Spinal cord (tissue), 10 donors: ENCODE measurements around the gene DHODH. TPM values are rescaled to one million over a fixed set of nuclear protein-coding genes. Genes with fewer than 3 reads are reported as not detected.
"Not testable (repeated sequence)": the region's sequence is repeated elsewhere in the genome, so short reads cannot be mapped to it uniquely, and the experiment has no call there.

Experiments
- DNase-seq, 6 donors: peaks; one replicate each; pipeline versions ENCODE4 v3.0.0 to v3.0.0-alpha.2; 2013 to 2015; ENCODE audit warnings: low spot score in 6 of 6, low read depth in 4 of 6
- H3K27ac ChIP-seq: one replicate; pipeline ENCODE4 v1.5.1; 2013; ENCODE audit warnings: low read depth, low read length, control low read depth
- H3K27me3 ChIP-seq: one replicate; pipeline ENCODE4 v1.6.1; 2013; ENCODE audit warnings: low read length; ENCODE audit not compliant: control insufficient read depth, insufficient read depth
- H3K36me3 ChIP-seq: one replicate; pipeline ENCODE4 v1.6.1; 2013; ENCODE audit warnings: low read length; ENCODE audit not compliant: control insufficient read depth, insufficient read depth
- H3K4me1 ChIP-seq: one replicate; pipeline ENCODE4 v1.6.1; 2013; ENCODE audit warnings: low read length; ENCODE audit not compliant: control insufficient read depth, insufficient read depth
- H3K4me3 ChIP-seq: one replicate; pipeline ENCODE4 v1.5.1; 2013; ENCODE audit warnings: low read depth, low read length, control low read depth
- H3K9me3 ChIP-seq: one replicate; pipeline ENCODE4 v1.6.1; 2013; ENCODE audit warnings: low read length; ENCODE audit not compliant: control insufficient read depth, insufficient read depth
- WGBS: methylation state at CpG from one replicate; pipeline ENCODE4 v1.1.5; 2013; ENCODE audit warnings: missing lambda C conversion rate; ENCODE audit not compliant: insufficient coverage; 5-methylcytosine and 5-hydroxymethylcytosine counted together
- polyA plus RNA-seq, 2 donors: library from polyadenylated mRNA; unstranded; fragments of 120-200 nt; gene quantifications; one replicate each; pipeline ENCODE4 v1.2.1, GENCODE V29; 2013; ENCODE audit not compliant: insufficient read length in 2 of 2
- total RNA-seq, 2 donors: library from RNA; depleted of rRNA in 1 of 2; stranded (reverse); fragments of 120-200 nt in 1 of 2; fragments of >200 nt in 1 of 2; gene quantifications; one replicate each; pipeline versions ENCODE4 v1.2.3 to v1.2.4, GENCODE V29; 2013 to 2014
- donor health status: healthy.

The DHODH gene
- total and polyA plus RNA-seq, 4 donors, result 3.6 to 13.7 (median 8.3) TPM

DNA sequence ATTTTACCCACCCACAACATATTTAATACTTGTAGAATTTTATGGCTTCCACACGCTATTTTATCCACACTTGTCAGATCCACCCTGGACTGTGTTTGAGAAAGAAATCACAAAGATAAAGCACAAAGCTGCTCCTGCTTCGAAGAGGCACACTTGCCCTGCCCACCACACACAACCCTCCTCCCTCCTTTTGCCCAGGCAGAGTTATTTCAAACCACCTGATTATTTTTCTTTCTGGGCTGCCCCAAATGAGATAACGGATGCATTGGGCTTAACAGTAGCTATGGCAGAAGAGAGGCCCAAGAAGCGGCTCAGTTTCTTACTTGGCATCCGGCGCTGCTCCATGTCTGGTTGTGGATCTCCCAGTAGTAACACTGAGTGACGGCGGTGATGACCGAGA, 35.5 kb upstream of the DHODH start:
- no peaks in the 10 kb centered on the region for H3K9me3 ChIP-seq
- no peaks in the 10 kb centered on the region for H3K36me3 ChIP-seq
- no peak for DNase-seq
- no peaks in the 10 kb centered on the region for H3K4me1 ChIP-seq
- H3K27ac ChIP-seq, result no peak overlapping the region
- H3K27me3 ChIP-seq, result no peaks in the 10 kb centered on the region
- 76% methylated on average over 6 of the region's 9 CpGs for WGBS
- no peak overlapping the region for H3K4me3 ChIP-seq

GRCh38 chr16:71974068-71974818, 34.3 kb upstream of the DHODH start:
- no peak overlapping the region for H3K27ac ChIP-seq
- no peak overlapping the region for H3K4me3 ChIP-seq
- no peaks in the 10 kb centered on the region for H3K9me3 ChIP-seq
- WGBS, result 96% methylated on average over 13 of the region's 15 CpGs
- no peaks in the 10 kb centered on the region for H3K27me3 ChIP-seq
- no peaks in the 10 kb centered on the region for H3K36me3 ChIP-seq
- H3K4me1 ChIP-seq, result no peaks in the 10 kb centered on the region
- DNase-seq, result no peak

DNA sequence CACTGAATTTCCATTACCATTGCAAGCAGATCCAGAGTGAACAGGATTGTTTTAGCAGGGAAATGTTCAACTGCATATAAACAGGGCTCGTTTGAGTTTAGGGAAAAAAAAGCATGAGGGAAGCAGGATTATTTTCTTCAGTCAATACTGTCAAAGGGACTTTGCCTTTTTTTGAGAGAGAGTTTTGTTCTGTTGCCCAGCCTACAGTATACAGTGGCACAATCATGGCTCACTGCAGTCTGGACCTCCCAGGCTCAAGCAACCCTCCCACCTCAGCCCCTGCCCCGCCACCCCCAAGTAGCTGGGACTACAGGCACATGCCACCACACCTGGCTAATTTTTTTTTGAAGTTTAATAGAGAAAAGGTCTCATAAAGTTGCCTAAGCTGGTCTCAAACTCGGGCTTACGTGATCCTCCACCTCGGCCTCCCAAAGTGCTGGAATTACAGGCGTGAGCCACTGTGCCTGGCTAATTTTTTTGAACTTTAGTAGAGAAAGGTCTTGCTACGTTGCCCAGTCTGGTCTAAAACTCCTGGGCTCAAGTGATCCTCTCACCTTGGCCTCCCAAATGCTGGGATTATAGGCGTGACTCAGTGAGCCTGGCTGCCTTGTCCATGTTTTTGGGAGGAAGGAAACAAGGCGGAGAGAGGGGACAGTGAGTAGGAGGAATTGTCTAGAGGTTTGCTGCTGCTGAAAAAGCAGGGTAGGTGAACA, 23.1 kb upstream of the DHODH start:
- DNase-seq, result no peak
- no peak overlapping the region for H3K27ac ChIP-seq
- no peaks in the 10 kb centered on the region for H3K27me3 ChIP-seq
- H3K36me3 ChIP-seq, result no peaks in the 10 kb centered on the region
- H3K4me3 ChIP-seq, result no peak overlapping the region
- H3K4me1 ChIP-seq, result no peaks in the 10 kb centered on the region
- no peaks in the 10 kb centered on the region for H3K9me3 ChIP-seq
- 83% methylated on average over 7 of the region's 9 CpGs for WGBS

- 83% methylated on average over 4 of the region's 4 CpGs for WGBS
Observed at GRCh38 chr16:71986131-71986530, 22.4 kb upstream of the DHODH start.

GRCh38 chr16:71995038-71995437, 13.5 kb upstream of the DHODH start:
- DNase-seq, result no peak
- no peaks in the 10 kb centered on the region for H3K4me1 ChIP-seq
- no peaks in the 10 kb centered on the region for H3K36me3 ChIP-seq
- 48% methylated on average over 5 of the region's 5 CpGs for WGBS
- H3K9me3 ChIP-seq, result no peaks in the 10 kb centered on the region
- no peak overlapping the region for H3K27ac ChIP-seq
- H3K27me3 ChIP-seq, result no peaks in the 10 kb centered on the region
- H3K4me3 ChIP-seq, result no peak overlapping the region

More at GRCh38 chr16:71986131-71986530, 22.4 kb upstream of the DHODH start:
- no peak for DNase-seq
- H3K27me3 ChIP-seq, result no peaks in the 10 kb centered on the region
- no peaks in the 10 kb centered on the region for H3K4me1 ChIP-seq
- H3K27ac ChIP-seq, result no peak overlapping the region
- H3K36me3 ChIP-seq, result no peaks in the 10 kb centered on the region
- no peaks in the 10 kb centered on the region for H3K9me3 ChIP-seq
- no peak overlapping the region for H3K4me3 ChIP-seq

DNA sequence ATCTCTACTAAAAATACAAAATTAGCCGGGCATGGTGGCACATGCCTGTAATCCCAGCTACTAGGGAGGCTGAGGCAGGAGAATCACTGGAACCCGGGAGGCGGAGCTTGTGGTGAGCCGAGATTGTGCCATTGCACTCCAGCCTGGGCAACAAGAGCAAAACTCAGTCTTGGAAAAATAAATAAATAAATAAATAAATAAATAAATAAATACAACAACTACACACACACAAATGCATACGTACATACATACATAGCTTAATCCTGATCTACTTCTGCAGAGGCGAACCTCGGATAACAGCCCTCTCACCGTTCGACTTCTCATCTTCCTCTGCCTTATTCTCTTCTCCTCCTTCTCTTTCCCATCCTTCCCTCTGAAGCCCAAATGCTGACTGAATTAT, 11.0 kb upstream of the DHODH start:
- not testable (repeated sequence) for H3K4me3 ChIP-seq, H3K27me3 ChIP-seq, H3K9me3 ChIP-seq, H3K4me1 ChIP-seq, H3K27ac ChIP-seq, DNase-seq, H3K36me3 ChIP-seq
- WGBS, result 93% methylated on average over 3 of the region's 9 CpGs

DNA sequence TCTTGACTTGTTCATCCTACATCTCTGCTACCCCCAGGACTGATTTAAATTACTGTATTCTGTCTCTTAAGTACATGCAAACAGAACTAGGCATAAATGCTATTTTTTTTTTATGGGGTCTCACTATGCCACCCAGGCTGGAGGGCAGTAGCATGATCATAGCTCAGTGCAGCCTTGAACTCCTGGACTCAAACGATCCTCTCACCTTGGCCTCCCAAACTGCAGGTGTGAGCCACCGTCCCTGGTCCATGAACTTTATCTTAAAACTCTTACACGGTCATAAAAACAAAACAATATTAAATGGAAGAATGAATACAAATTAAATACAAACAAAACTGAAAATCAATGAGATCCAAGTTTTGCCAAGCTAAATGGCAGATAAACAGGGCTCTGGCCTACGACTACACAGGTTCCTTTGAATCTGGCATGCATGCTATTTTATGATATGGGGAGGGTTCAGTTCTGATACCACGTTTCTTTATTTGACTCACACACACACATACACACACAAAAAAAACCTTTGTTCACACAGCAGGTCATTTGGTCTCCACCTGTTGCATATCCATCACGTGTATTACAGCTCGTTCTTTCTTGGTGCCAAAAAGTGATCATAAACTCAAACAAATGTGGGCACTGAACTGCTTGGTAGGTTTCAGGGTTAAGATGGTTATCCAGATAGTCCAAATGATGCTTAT, 7.2 kb upstream of the DHODH start:
- DNase-seq, result no peak
- Histone ChIP-seq H3K4me3 (no peak overlapping the region), H3K4me1 (no peaks in the 10 kb centered on the region), H3K27ac (no peak overlapping the region), H3K9me3 (no peaks in the 10 kb centered on the region), H3K36me3 (no peaks in the 10 kb centered on the region), H3K27me3 (no peaks in the 10 kb centered on the region)
- 86% methylated on average over 3 of the region's 7 CpGs for WGBS

GRCh38 chr16:72002619-72003018, 5.9 kb upstream of the DHODH start:
- no peaks in the 10 kb centered on the region for H3K36me3 ChIP-seq
- no peak overlapping the region for H3K4me3 ChIP-seq
- H3K27ac ChIP-seq, result no peak overlapping the region
- H3K4me1 ChIP-seq, result no peaks in the 10 kb centered on the region
- no peak for DNase-seq
- no peaks in the 10 kb centered on the region for H3K9me3 ChIP-seq
- no peaks in the 10 kb centered on the region for H3K27me3 ChIP-seq
- no CpG with 5 or more reads among the region's 1 CpG for WGBS

DNA sequence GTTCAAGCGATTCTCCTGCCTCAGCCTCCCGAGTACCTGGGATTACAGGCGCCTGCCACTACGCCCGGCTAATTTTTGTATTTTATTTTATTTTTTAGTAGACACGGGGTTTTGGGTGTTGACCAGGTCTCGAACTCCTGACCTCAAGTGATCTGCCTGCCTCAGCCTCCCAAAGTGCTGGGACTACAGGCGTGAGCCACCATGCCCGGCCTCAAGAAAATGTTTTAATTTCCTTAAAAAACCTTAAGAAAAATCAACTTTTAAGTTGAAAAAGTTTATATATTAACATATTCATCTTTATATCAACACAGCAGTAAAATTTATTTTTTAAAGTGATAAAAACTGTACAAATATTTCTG, 500 bp upstream of the DHODH start:
- no CpG with 5 or more reads among the region's 9 CpGs for WGBS
- H3K36me3 ChIP-seq, H3K27ac ChIP-seq, H3K27me3 ChIP-seq, DNase-seq, H3K9me3 ChIP-seq: not testable (repeated sequence)
- Histone ChIP-seq H3K4me1 (peaks cover 11% of the 10 kb centered on the region), H3K4me3 (peak overlapping the region; percentile 95)
